ENCODE measurements around the gene ANKRD39. TPM values are rescaled to one million over a fixed set of nuclear protein-coding genes. Genes with fewer than 3 reads are reported as not detected.

The ANKRD39 gene
- total RNA-seq, 1 experiment from 2014 or later = 29.4 TPM

- Histone ChIP-seq H3K27ac (ENCODE audit: low read length) (peak overlapping the region; percentile 12; the same call in 1 of the 2 replicates), H3F3A (ENCODE audit: low read length, unreplicated experiment) (no peaks in the 10 kb centered on the region), H3K36me3 (ENCODE audit: low read depth, low read length) (no peaks in the 10 kb centered on the region), H3K9me2 (replicated peaks; ENCODE audit: low read length) (no peaks in the 10 kb centered on the region), H2AFZ (ENCODE audit: low read length) (peak overlapping the region; percentile 8; the same call in 1 of the 2 replicates), H3K27me3 (ENCODE audit: low read length) (no peaks in the 10 kb centered on the region), H3K4me1 (ENCODE audit: insufficient read depth, low read length) (peaks cover 28% of the 10 kb centered on the region), H3K79me2 (ENCODE audit: low read length) (no peaks in the 10 kb centered on the region), H3K9me3 (ENCODE audit: low read length) (no peaks in the 10 kb centered on the region), H3K9ac (ENCODE audit: low read length) (no peak overlapping the region), H3K4me3 (ENCODE audit: low read length) (no peak overlapping the region), H4K20me1 (ENCODE audit: low read length) (no peaks in the 10 kb centered on the region), H3K4me2 (ENCODE audit: low read length) (peak overlapping the region; percentile 21)
- TF ChIP-seq EZH2 (IDR thresholded peaks at IDR 0.05; ENCODE audit: low read length, unreplicated experiment) = no peak
- TF ChIP-seq CTCF (conservative IDR thresholded peaks at IDR 0.05; ENCODE audit: low read depth, low read length) = no peak
- no peak for TF ChIP-seq EZH2phosphoT487 (IDR thresholded peaks at IDR 0.05; ENCODE audit: borderline replicate concordance, low read length)
- ATAC-seq = peak; percentile 76
- DNase-seq = no peak
- POLR2A ChIA-PET (ENCODE audit: unreplicated experiment) = no interaction called here
- CTCF ChIA-PET = no interaction called here
- intact Hi-C loops (cut with micrococcal nuclease) = no loop called here
- no TSS peak for BruUV-seq (replicated peaks)
These were observed 37.4 kb upstream of the ANKRD39 start for GRCh38 chr2:96895032-96895745.

- CTCF ChIA-PET = no interaction called here
- Histone ChIP-seq H3K4me3 (ENCODE audit: low read length) (no peak overlapping the region), H3K4me1 (ENCODE audit: insufficient read depth, low read length) (peaks cover 27% of the 10 kb centered on the region), H3K36me3 (ENCODE audit: low read depth, low read length) (no peaks in the 10 kb centered on the region), H2AFZ (ENCODE audit: low read length) (no peak overlapping the region), H3K9me3 (ENCODE audit: low read length) (no peaks in the 10 kb centered on the region), H3K4me2 (ENCODE audit: low read length) (no peak overlapping the region), H3K27me3 (ENCODE audit: low read length) (no peaks in the 10 kb centered on the region), H3K9me2 (replicated peaks; ENCODE audit: low read length) (no peaks in the 10 kb centered on the region), H3K9ac (ENCODE audit: low read length) (no peak overlapping the region), H3F3A (ENCODE audit: low read length, unreplicated experiment) (no peaks in the 10 kb centered on the region), H3K27ac (ENCODE audit: low read length) (no peak overlapping the region), H4K20me1 (ENCODE audit: low read length) (no peaks in the 10 kb centered on the region), H3K79me2 (ENCODE audit: low read length) (no peaks in the 10 kb centered on the region)
- ATAC-seq (no peak), DNase-seq (no peak)
- TF ChIP-seq CTCF (conservative IDR thresholded peaks at IDR 0.05; ENCODE audit: low read depth, low read length) = no peak
- no peak for TF ChIP-seq EZH2phosphoT487 (IDR thresholded peaks at IDR 0.05; ENCODE audit: borderline replicate concordance, low read length)
- no peak for TF ChIP-seq EZH2 (IDR thresholded peaks at IDR 0.05; ENCODE audit: low read length, unreplicated experiment)
- POLR2A ChIA-PET (ENCODE audit: unreplicated experiment) = no interaction called here
- no TSS peak for BruUV-seq (replicated peaks)
- intact Hi-C loops (cut with micrococcal nuclease) = no loop called here
These were observed 36.3 kb upstream of the ANKRD39 start for GRCh38 chr2:96894151-96894531.

All from PC-3 (cell line).